Hippocampal formation (tissue), 2 donors: Measurements from ENCODE around the gene RINL.
"Not testable (repeated sequence)": the region's sequence is repeated elsewhere in the genome, so short reads cannot be mapped to it uniquely, and the experiment has no call there.

ENCODE experiments used
- DNase-seq, 2 donors: peaks; one replicate each; lab custom pipeline; 2025; lab: John Stamatoyannopoulos, UW

Gene RINL

DNA sequence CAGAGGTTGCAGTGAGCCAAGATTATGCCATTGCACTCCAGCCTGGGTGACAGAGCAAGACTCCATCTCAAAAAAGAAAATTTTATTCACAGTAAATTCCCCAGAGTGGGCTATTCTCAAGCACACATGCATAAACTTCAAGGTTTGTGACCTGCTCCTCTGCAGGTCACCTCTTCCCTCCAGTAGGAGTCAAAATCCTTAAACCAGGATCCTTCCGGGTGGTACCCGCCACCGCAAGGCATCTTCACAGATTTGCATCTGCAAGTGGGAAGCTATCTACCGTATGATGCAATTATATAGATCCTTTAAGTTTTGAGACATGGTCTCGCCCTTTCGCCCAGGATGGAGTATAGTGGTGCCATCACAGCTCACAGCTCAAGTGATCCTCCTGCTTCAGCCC, 43.5 kb downstream of the RINL start:
- no peak for DNase-seq

DNA sequence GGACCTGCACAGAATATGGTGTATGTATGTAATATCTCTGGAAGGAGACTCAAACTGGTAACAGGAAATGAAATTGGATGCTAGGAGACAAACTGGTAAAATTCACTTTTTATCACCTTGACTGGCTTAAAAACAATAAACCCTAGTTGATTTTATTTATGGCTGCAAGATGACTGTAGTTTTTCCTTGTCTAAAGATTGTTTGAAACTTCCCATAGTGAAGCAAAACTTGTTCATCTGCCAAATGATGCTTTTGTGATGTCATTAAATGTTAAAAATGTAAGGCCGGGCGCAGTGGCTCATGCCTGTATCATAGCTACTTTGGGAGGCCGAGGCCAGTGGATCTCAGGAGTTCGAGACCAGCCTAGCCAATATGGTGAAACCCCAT, 44.0 kb downstream of the RINL start:
- DNase-seq: no peak

DNA sequence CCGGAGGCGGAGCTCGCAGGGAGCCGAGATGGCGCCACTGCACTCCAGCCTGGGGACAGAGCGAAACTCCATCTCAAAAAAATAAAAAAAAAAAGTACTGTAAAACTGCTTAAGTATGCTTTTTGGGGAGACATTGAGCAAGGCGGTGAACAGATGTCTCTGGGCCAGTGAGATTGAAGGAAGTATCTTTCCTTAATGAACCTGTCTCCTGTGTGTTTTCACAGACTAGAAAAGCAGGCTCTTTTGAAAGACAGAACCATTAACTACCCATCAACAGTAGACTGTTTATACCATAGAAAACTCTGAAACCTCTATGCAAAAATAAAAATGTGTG, 45.0 kb downstream of the RINL start:
- DNase-seq: no peak

DNA sequence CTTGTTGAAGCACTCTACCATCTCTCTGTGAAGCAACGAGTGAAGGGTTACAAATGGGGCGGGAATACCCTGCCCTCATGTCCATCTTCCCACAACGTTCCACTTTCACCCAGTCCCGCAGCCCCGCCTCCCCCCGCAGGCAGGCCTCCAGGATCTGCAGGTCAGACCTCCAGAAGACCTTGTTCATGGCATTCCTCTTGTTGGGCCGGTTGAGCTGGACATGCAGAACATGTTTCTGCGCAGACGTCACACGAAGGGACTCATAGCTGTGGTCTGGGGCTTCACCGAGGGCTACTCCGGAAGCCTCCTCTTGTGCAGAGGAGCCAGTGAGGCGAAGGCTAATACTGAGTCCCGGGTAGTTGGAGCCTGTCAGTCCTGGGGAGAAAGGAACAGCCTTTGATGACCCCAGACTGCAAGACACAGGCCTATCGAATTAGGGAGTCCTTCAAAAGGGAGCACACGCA, 46.9 kb downstream of the RINL start:
- peak in 1 of 2 donors; percentile 43 for DNase-seq

DNA sequence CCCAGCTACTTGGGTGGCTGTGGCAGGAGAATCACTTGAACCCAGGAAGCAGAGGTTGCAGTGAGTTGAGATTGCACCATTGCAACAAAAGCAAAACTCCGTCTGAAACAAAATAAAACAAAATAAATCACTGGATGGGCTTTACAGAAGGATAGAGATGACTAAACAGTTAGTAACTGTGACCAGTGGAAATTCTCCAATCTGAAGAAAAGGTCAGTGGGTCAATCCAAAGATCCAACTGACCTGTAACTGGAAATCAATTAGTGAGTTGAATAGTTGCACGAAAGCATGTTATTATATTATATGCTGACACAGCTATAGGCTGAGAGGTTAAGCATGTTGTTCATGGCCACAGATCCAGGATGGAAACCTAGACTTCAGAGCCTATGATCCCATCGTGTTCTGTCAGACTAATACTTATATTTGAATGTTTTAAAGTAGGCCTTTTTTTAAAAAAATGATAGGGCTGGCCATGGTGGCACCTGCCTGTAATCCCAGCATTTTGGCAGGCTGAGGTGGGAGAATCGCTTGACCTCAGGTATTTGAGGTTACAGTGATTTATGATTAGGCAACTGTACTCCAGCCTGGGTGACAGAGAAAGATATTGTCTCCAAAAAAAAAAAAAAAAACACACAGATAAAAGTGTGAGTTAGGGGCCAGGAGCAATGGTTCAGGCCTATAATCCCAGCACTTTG, 47.9 kb downstream of the RINL start:
- no peak for DNase-seq

DNA sequence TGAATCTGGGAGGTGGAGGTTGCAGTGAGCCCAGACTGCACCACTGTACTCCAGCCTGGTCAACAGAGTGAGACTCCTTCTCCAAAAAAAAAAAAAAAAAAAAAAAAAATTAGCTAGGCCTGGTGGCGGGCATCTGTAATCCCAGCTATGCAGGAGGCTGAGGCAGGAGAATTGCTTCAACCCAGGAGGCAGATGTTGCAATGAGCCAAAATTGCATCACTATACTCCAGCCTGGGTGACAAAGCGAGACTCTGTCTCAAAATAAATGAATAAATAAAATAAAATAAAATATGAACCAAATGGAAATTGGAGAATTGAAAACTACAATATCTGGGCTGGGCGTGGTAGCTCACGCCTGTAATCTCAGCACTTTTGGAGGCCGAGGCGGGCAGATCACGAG, 48.9 kb downstream of the RINL start:
- not testable (repeated sequence) for DNase-seq

DNA sequence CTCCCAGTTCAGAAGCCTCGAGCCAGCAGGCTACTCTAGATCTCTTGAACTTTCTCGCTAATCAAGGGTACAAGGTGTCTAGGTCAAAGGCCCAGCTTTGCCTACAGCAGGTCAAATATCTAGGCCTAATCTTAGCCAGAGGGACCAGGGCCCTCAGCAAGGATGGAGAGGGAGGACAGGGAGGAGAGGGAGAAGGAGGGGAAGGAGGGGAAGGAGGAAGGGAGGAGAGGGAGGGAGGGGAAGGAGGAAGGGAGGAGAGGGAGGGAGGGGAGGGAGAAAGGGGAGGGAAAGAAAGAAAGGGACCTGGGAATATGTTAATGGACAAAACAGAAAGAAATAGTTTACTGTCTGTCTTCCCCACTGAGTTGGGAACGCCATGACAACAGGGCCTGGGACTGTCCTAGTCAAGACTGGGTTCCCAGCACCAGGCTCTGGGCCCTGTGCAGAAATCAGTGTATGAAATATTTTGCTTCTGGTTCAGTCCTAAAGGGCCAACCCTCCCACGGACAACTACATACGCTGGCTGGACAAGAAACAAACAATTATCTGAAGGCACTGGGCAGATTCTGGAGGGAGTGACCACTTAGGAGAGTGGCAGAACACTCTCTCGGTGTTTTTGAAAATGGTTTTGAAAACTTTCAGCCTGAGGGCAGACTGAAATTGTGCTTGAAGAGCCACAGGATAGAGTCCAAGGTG, 51.1 kb downstream of the RINL start:
- DNase-seq: no peak

DNA sequence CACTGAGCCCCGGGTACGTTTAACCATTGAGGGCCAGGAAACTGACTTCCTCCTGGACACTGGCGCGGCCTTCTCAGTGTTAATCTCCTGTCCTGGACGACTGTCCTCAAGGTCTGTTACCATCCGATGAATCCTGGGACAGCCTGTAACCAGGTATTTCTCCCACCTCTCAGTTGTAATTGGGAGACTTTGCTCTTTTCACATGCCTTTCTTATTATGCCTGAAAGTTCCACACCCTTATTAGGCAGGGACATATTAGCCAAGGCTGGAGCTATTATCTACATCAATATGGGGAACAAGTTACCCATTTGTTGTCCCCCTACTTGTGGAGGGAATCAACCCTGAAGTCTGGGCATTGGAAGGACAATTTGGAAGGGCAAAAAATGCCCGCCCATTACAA, 52.1 kb downstream of the RINL start:
- not testable (repeated sequence) for DNase-seq

DNA sequence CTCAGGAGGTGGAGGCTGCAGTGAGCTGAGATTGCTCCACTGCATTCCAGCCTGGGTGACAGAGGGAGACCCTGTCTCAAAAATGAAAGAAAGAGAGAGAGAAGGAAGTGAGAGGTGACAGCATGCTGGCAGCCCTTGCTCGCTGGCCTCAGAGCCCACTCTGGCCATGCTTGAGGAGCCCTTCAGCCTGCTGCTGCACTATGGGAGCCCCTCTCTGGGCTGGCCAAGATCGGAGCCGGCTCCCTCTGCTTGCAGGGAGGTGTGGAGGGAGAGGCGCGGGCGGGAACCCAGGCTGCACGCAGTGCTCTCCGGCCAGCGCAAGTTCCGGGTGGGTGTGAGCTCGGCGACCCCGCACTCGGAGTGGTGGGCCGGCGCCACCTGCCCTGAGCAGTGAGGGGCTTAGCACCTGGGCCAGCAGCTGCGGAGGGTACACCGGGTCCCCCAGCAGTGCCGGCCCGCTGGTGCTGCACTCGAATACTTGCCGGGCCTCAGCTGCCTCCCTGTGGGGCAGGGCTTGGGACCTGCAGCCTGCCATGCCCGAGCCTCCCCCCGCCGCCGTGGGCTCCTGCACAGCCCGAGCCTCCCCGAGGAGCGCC, 56.7 kb downstream of the RINL start:
- DNase-seq: not testable (repeated sequence)

DNA sequence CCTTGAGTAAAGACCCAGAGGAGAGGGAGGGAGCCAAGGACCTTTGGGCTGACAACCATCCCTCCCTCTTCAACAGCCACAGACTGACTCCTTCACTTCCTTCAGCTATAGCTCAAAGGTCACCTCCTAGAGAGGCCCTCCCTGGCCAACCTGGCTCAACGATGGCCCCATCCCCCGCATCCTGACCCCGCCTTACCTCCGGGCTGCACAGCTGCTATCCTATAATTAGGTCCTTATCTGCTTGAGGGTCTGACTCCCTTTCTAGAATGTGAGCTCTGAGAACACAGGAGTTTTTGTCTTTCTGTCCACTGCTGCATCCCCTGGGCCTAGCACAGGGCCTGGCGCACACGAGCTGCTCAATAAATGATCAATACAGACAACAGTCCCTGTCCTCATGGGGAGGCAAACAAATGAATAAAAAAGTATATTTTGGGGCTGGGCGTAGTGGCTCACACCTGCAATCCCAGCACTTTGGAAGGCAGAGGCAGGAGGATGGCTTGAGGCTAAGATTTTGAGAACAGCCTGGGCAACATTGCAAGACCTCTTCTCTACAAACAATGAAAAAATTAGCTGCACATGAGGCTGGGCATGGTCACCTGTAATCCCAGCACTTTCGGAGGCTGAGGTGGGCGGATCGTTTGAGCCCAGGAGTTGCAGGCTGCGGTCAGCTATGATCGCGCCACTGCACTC, 58.7 kb downstream of the RINL start:
- no peak for DNase-seq
